Body of pancreas (tissue), 4 donors: ENCODE measurements around the gene LCN12. TPM values are rescaled to one million over a fixed set of nuclear protein-coding genes. Genes with fewer than 3 reads are reported as not detected.

Source experiments
- ATAC-seq: fragments of 150-250 bp; one replicate; pipeline ENCODE4 v1.9.1; 2016
- DNase-seq, 4 donors: peaks; one replicate each; pipeline ENCODE4 v3.0.0-alpha.2; 2019
- H3K27ac ChIP-seq, 4 donors: fragments of 200-600 bp; sonication (generic); 1 replicate in 3 of 4; 2 replicates in 1 of 4; pipeline versions ENCODE4 v1.5.1 to v1.6.1; 2016 to 2019; ENCODE audit warnings: mild to moderate bottlenecking in 1 of 4, mixed read lengths in 1 of 4, moderate library complexity in 1 of 4
- H3K27me3 ChIP-seq, 2 donors: fragments of 200-600 bp; sonication (generic); one replicate each; pipeline ENCODE4 v1.6.0; 2016; ENCODE audit warnings: mild to moderate bottlenecking in 1 of 2
- H3K36me3 ChIP-seq, 2 donors: fragments of 200-600 bp; sonication (generic); replicated peaks in 1 of 2; 2 replicates each; pipeline ENCODE4 v1.5.1; 2016; ENCODE audit warnings: low read depth in 2 of 2; ENCODE audit not compliant: insufficient read depth in 1 of 2
- H3K4me1 ChIP-seq: fragments of 200-600 bp; sonication (generic); one replicate; pipeline ENCODE4 v1.6.0; 2016
- H3K4me3 ChIP-seq, 2 donors: fragments of 200-600 bp; sonication (generic); 1 replicate in 1 of 2; 2 replicates in 1 of 2; pipeline ENCODE4 v1.5.1; 2016 to 2019
- H3K9me3 ChIP-seq, 3 donors: fragments of 200-600 bp; sonication (generic); 1 replicate in 2 of 3; 2 replicates in 1 of 3; pipeline ENCODE4 v1.5.1; 2016
- POLR2A ChIP-seq, 3 donors: fragments of 450-650 bp; IDR thresholded peaks; one replicate each; pipeline ENCODE4 v1.6.1; 2016; ENCODE audit warnings: antibody characterized with exemption in 3 of 3, mild to moderate bottlenecking in 2 of 3
- WGBS, 2 donors: methylation state at CpG; one replicate each; pipeline ENCODE4 v1.1.5; 2017; 5-methylcytosine and 5-hydroxymethylcytosine counted together
- intact Hi-C: fragments of 100-400 bp; cut with DNase I; formaldehyde crosslinking; loops from one replicate; pipeline ENCODE4 v1.15.1; 2023
- total RNA-seq, 2 donors: library from RNA; depleted of rRNA; stranded (reverse); fragments of >200 nt; gene quantifications; one replicate each; pipeline ENCODE4 v1.1.0, GENCODE V29; 2016
- TF ChIP-seq, protein P1 (sequence below), 7 experiments: fragments of 450-650 bp in 4 of 7; fragments of 200-600 bp in 3 of 7; sonication (generic) in 3 of 7; IDR thresholded peaks; one replicate each; pipeline ENCODE4 v1.5.1; 2016 to 2019; ENCODE audit warnings: antibody characterized with exemption in 7 of 7

Gene LCN12
- total RNA-seq, 2 donors from 2014 or later, result 1.3 to 4.9 TPM

DNA sequence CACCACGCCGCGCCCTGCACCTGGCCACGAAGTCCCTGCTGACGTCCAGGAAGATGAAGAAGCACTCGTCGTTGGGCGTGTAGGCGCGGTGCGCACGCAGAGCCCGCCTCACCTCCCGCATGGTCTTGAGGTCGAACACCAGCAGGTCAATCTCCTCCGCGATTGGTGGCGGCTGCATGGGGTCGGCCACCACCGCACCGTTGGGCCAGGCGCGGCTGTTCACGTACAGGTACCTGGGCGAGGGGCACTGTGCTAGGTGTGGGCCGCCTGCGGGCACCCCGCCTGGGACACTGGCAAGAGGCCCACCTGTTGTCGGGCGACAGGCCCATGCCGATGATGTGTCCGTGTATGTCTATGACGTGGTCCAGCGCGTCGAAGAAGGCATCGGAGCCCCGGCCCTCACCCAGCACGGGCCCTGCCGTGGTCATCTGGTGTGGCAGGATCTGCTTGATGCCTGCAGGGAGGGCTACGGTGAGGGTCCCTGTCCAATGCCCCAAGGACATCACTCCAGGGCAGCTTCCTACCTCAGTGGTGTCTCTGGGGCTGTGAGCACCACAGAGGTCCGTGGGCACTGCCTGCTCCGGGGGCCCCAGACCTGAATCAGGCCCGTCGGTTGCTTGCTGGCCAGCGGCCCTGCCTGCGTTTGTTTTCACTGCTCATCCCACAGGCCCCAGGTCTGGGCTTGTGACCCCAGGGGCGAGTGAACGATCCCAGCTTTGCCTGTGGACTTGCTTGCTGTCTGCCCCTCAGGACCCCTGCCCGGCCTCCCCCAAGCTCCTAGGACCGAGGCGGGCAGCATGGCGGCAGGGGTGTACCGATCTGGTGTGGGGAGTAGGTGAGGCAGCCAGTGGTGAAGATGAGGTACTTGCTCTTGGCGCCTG, 10.6 kb upstream of the LCN12 start:
- 91 to 92% methylated on average over 23 to 51 of the region's 55 CpGs for WGBS, 2 donors
- Histone ChIP-seq H3K27me3 (no peaks in the 10 kb centered on the region), H3K4me1 (peaks cover 22% of the 10 kb centered on the region), H3K9me3 (no peaks in the 10 kb centered on the region), H3K4me3 (no peak overlapping the region), H3K27ac (no peak overlapping the region), H3K36me3 (peaks cover 20 to 26% of the 10 kb centered on the region in 2 donors)
- TF ChIP-seq POLR2A (IDR thresholded peaks at IDR 0.05), result no peak
- TF ChIP-seq, protein P1, sequence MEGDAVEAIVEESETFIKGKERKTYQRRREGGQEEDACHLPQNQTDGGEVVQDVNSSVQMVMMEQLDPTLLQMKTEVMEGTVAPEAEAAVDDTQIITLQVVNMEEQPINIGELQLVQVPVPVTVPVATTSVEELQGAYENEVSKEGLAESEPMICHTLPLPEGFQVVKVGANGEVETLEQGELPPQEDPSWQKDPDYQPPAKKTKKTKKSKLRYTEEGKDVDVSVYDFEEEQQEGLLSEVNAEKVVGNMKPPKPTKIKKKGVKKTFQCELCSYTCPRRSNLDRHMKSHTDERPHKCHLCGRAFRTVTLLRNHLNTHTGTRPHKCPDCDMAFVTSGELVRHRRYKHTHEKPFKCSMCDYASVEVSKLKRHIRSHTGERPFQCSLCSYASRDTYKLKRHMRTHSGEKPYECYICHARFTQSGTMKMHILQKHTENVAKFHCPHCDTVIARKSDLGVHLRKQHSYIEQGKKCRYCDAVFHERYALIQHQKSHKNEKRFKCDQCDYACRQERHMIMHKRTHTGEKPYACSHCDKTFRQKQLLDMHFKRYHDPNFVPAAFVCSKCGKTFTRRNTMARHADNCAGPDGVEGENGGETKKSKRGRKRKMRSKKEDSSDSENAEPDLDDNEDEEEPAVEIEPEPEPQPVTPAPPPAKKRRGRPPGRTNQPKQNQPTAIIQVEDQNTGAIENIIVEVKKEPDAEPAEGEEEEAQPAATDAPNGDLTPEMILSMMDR (IDR thresholded peaks at IDR 0.05), result no peak
- ATAC-seq, result no peak
- intact Hi-C loops, result loop anchor here (10.0 kb wide), 1 partner anchor 87 kb away; the partner anchor contains the start of gene MAMDC4
- no peak for DNase-seq

DNA sequence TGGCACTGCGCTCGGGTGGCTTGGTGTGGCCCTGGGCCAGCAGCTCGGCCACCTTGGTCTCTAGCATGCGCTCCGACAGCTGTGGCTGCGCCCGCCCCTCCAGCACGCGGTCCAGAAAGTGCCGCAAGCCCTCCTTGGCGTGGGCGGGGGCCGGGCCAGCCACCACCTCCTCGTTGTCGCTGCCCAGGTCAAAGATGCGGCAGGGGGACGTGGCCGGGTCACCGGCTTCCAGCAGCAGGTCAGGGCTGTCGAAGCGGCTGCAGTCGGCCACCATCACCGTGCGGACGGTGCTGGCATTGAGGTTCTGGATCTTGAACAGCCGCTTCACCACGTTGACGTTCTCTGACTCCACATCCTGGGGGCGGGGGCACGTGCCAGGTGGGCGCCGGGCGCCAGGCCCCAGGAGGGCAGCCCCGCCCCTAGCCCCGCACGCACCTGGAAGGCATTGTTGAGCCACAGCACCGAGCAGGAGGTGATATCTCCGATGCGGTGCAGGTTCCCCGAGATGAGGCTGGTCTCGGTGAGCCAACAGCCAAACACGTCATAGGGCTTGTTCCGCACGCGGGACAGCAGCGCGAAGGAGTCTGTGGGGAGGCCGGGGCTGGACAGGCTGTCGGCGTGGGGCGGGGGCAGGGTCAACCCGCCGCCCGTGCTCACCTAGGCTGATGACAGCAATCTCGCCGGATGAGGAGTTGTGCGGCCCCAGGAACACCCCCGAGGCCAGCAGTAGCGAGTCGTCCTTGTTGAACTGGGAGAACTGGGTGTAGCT, 9.8 kb upstream of the LCN12 start:
- TF ChIP-seq, protein P1 (IDR thresholded peaks at IDR 0.05), result no peak
- TF ChIP-seq POLR2A (IDR thresholded peaks at IDR 0.05), result no peak
- WGBS, 2 donors, result 94% methylated on average over 37 of the region's 60 CpGs; no CpG with 5 or more reads in 1 of the 2 donors
- Histone ChIP-seq H3K4me3 (no peak overlapping the region), H3K27me3 (no peaks in the 10 kb centered on the region), H3K4me1 (peaks cover 22% of the 10 kb centered on the region), H3K9me3 (no peaks in the 10 kb centered on the region), H3K27ac (no peak overlapping the region), H3K36me3 (peaks cover 20 to 26% of the 10 kb centered on the region in 2 donors)
- intact Hi-C loops, result loop anchor here (10.0 kb wide), 1 partner anchor 87 kb away; the partner anchor contains the start of gene MAMDC4
- DNase-seq, result peak in 1 of 4 donors; percentile 10
- no peak for ATAC-seq

DNA sequence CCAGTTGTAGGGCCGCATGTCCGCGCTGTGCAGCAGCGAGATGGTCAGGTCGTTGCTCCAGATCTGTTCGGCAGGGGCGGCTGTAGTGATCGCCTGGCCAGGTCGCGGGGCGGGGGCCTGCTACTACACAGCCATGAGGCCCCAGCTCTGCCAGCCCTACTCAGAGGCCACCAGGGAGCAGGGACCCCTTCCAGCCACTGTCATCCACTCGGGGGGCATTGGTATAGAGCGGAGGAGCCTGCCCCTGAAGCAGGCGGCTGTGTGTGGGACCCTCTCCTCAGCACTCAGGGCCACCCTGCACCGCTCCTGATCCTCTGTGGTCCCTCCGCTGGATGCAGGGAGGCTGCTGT, 9.2 kb upstream of the LCN12 start:
- DNase-seq, result peak in 2 of 4 donors; percentile 13 to 22
- intact Hi-C loops, result loop anchor here (10.0 kb wide), 1 partner anchor 88 kb away; the partner anchor contains the start of gene MAMDC4

DNA sequence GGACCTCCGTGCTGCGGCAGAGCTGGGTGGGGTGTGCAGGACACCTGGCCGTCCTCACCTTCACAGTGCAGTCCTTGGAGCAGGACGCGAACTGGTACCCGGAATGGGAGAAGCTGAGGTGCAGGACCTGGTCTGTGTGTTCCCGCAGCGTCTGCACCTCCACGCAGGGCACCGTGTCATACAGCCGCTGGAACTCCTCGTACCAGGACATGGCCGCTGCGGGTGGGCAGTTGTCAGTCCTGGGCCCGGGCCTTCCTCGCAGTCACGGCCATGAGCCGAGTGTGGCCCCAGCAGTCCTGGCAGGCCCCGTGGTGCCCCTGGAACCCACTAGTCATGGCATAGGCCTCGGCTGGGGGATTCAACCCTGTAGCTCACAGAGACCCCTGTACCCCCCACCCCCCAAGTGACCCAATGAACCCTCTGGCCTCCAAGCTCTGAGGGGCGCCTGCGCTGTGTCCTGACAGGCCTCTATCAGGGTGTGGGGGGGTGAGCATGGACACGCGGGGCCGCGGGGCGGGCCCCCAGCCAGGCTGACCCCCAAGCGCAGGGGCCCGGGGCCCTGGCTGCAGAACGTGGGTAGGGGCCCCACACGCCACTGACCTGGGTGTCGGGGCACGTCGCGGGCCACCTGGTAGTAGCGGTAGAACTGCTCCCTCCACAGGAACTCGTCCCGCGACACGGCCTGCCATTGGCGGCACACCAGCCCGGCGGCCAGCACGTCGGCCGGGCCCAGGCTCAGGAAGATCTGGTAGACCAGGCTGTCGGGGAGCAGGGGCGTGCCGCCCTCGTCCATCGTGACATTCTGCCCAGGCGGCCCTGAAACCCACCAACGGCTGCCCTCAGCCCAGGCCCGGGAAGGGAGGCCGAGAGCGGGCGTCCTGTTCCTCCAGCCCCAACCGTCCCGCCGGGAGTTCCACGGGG, 8.5 kb upstream of the LCN12 start:
- peaks cover 34% of the 10 kb centered on the region for H3K4me1 ChIP-seq

More for the DNA sequence above, 9.2 kb upstream of the LCN12 start:
- Histone ChIP-seq H3K27ac (no peak overlapping the region), H3K4me3 (no peak overlapping the region), H3K27me3 (no peaks in the 10 kb centered on the region), H3K36me3 (peaks cover 20 to 26% of the 10 kb centered on the region in 2 donors), H3K9me3 (no peaks in the 10 kb centered on the region), H3K4me1 (peaks cover 28% of the 10 kb centered on the region)
- no peak for TF ChIP-seq POLR2A (IDR thresholded peaks at IDR 0.05)
- TF ChIP-seq, protein P1 (IDR thresholded peaks at IDR 0.05), result no peak
- WGBS, 2 donors, result 75 to 87% methylated on average over 5 to 7 of the region's 16 CpGs
- no peak for ATAC-seq

More for the DNA sequence above, 8.5 kb upstream of the LCN12 start:
- Histone ChIP-seq H3K27me3 (no peaks in the 10 kb centered on the region), H3K36me3 (peaks cover 20 to 26% of the 10 kb centered on the region in 2 donors), H3K9me3 (no peaks in the 10 kb centered on the region), H3K27ac (peak overlapping the region; percentile 55 to 93 (median 76)), H3K4me3 (peak overlapping the region; percentile 46 to 78)
- 19 to 69% methylated on average over 11 to 51 of the region's 61 CpGs for WGBS, 2 donors
- TF ChIP-seq POLR2A (IDR thresholded peaks at IDR 0.05), result no peak
- TF ChIP-seq, protein P1 (IDR thresholded peaks at IDR 0.05), result no peak
- ATAC-seq, result peak; percentile 8
- peak in 3 of 4 donors; percentile 45 to 50 (median 47) for DNase-seq
- intact Hi-C loops, result loop anchor here (10.0 kb wide), 1 partner anchor 89 kb away; the partner anchor contains the start of gene MAMDC4
